Suppressor macrophage (primary cell): Measurements from ENCODE around the gene SLC13A3.

Source experiments
- DNase-seq, 4 experiments: peaks; one replicate each; pipeline ENCODE4 v3.0.0-alpha.2; 2020 to 2022

Gene SLC13A3

GRCh38 chr20:46552460-46553420 is 98.5 kb downstream of the SLC13A3 start:
- peak; percentile 73 to 90 (median 84) for DNase-seq

- DNase-seq, result peak in 3 of 4 experiments; percentile 43 to 54 (median 47)
Measured at GRCh38 chr20:46551522-46552381, 99.5 kb downstream of the SLC13A3 start.

- peak; percentile 42 to 79 (median 68) for DNase-seq
Measured at GRCh38 chr20:46550461-46550860, 100.8 kb downstream of the SLC13A3 start, which contains the start of gene OCSTAMP. Gene OCSTAMP (minus strand): TSS chr20:46550654. CDS start chr20:46550560, 94 bp downstream.

GRCh38 chr20:46549188-46549972 is 101.9 kb downstream of the SLC13A3 start:
- peak in 2 of 4 experiments; percentile 14 to 18 for DNase-seq

- DNase-seq, result no peak
Measured at GRCh38 chr20:46548688-46549087, 102.6 kb downstream of the SLC13A3 start.

GRCh38 chr20:46547995-46548394 is 103.3 kb downstream of the SLC13A3 start:
- DNase-seq, result no peak

GRCh38 chr20:46546936-46547335 is 104.3 kb downstream of the SLC13A3 start:
- no peak for DNase-seq

- no peak for DNase-seq
Measured at GRCh38 chr20:46546298-46546697, 105.0 kb downstream of the SLC13A3 start.

- DNase-seq, result no peak
Measured at GRCh38 chr20:46545827-46546138, 105.5 kb downstream of the SLC13A3 start.

- DNase-seq, result peak; percentile 80 to 93 (median 83)
Measured at GRCh38 chr20:46545077-46545826, 106.0 kb downstream of the SLC13A3 start.

- DNase-seq, result peak in 2 of 4 experiments; percentile 32 to 46
Measured at GRCh38 chr20:46544576-46544975, 106.7 kb downstream of the SLC13A3 start.

- no peak for DNase-seq
Measured at GRCh38 chr20:46543959-46544358, 107.3 kb downstream of the SLC13A3 start.

- no peak for DNase-seq
Measured at GRCh38 chr20:46543033-46543432, 108.2 kb downstream of the SLC13A3 start.

- no peak for DNase-seq
Measured at GRCh38 chr20:46541229-46541935, 109.9 kb downstream of the SLC13A3 start.

- no peak for DNase-seq
Measured at GRCh38 chr20:46539113-46539512, 112.1 kb downstream of the SLC13A3 start.

- no peak for DNase-seq
Measured at GRCh38 chr20:46530640-46531039, 120.6 kb downstream of the SLC13A3 start.

- DNase-seq, result peak; percentile 7 to 38 (median 25)
Measured at GRCh38 chr20:46523696-46524328, 127.4 kb downstream of the SLC13A3 start.

GRCh38 chr20:46523108-46523507 is 128.2 kb downstream of the SLC13A3 start:
- DNase-seq, result no peak

- peak; percentile 64 to 77 (median 72) for DNase-seq
Measured at GRCh38 chr20:46520976-46521579, 130.2 kb downstream of the SLC13A3 start.

GRCh38 chr20:46520540-46520939 is 130.7 kb downstream of the SLC13A3 start:
- DNase-seq, result no peak
